GM18520 (cell line): ENCODE data around the gene POLA2.
"Not testable (repeated sequence)": the region's sequence is repeated elsewhere in the genome, so short reads cannot be mapped to it uniquely, and the experiment has no call there.

Experiments
- ATAC-seq: cut with Tn5 transposase; IDR thresholded peaks from one replicate; pipeline ENCODE4 v1.9.1; 2021; ENCODE audit not compliant: unreplicated experiment

POLA2 gene

GRCh38 chr11:65329478-65329877 lies 67.7 kb downstream of the POLA2 start:
- ATAC-seq = no peak

- ATAC-seq = no peak
These were observed 68.2 kb downstream of the POLA2 start for GRCh38 chr11:65329944-65330403.

- no peak for ATAC-seq
These were observed 68.8 kb downstream of the POLA2 start for GRCh38 chr11:65330544-65330943.

GRCh38 chr11:65332591-65332990 lies 70.8 kb downstream of the POLA2 start:
- not testable (repeated sequence) for ATAC-seq

GRCh38 chr11:65334696-65335295 lies 73.0 kb downstream of the POLA2 start:
- no peak for ATAC-seq

- ATAC-seq = no peak
These were observed 76.9 kb downstream of the POLA2 start for GRCh38 chr11:65338676-65339075.

- no peak for ATAC-seq
These were observed 78.5 kb downstream of the POLA2 start for GRCh38 chr11:65340226-65340625.

- no peak for ATAC-seq
These were observed 80.1 kb downstream of the POLA2 start for GRCh38 chr11:65341856-65342255.
